DOHH2 (cell line): ENCODE results near the gene ACSF2.

Experiments
- H3F3A ChIP-seq: fragments of 200-600 bp; sonication (generic), shearing (Covaris generic); 2 replicates; pipeline ENCODE4 v1.6.0; 2016; ENCODE audit warnings: antibody characterized with exemption, mild to moderate bottlenecking; ENCODE audit not compliant: control insufficient read depth, insufficient read depth
- H3K27ac ChIP-seq: fragments of 200-600 bp; sonication (generic); 2 replicates; pipeline ENCODE4 v1.5.1; 2014; ENCODE audit warnings: low read depth, mild to moderate bottlenecking, low read length, moderate library complexity
- H3K27me3 ChIP-seq: fragments of 200-600 bp; sonication (generic); 2 replicates; pipeline ENCODE4 v1.6.1; 2014; ENCODE audit warnings: mild to moderate bottlenecking, low read length, mixed read lengths; ENCODE audit not compliant: control insufficient read depth
- H3K36me3 ChIP-seq: fragments of 200-600 bp; sonication (generic); 2 replicates; pipeline ENCODE4 v1.6.1; 2014; ENCODE audit warnings: mild to moderate bottlenecking, low read length, moderate library complexity, mixed read lengths; ENCODE audit not compliant: control insufficient read depth
- H3K4me1 ChIP-seq: fragments of 200-600 bp; sonication (generic); 2 replicates; pipeline ENCODE4 v1.6.1; 2014; ENCODE audit warnings: mild to moderate bottlenecking, low read length, mixed read lengths; ENCODE audit not compliant: control insufficient read depth
- H3K4me2 ChIP-seq: fragments of 200-600 bp; sonication (generic); 2 replicates; pipeline ENCODE4 v1.6.0; 2014; ENCODE audit warnings: mild to moderate bottlenecking, low read length, moderate library complexity
- H3K4me3 ChIP-seq: fragments of 200-600 bp; sonication (generic); 2 replicates; pipeline ENCODE4 v1.5.1; 2014; ENCODE audit warnings: mild to moderate bottlenecking, low read length, mixed read lengths
- H3K79me2 ChIP-seq: fragments of 200-600 bp; sonication (generic); 2 replicates; pipeline ENCODE4 v1.6.1; 2014; ENCODE audit warnings: mild to moderate bottlenecking, low read length, mixed read lengths; ENCODE audit not compliant: control insufficient read depth
- H3K9me2 ChIP-seq: fragments of 200-600 bp; sonication (generic); replicated peaks from 2 replicates; pipeline ENCODE4 v1.6.1; 2014; ENCODE audit warnings: mild to moderate bottlenecking, low read length, mixed read lengths; ENCODE audit not compliant: control insufficient read depth
- H3K9me3 ChIP-seq: fragments of 200-600 bp; sonication (generic); 2 replicates; pipeline ENCODE4 v1.6.1; 2014; ENCODE audit warnings: antibody characterized with exemption, low read length, mixed read lengths; ENCODE audit not compliant: control insufficient read depth, insufficient read depth
- H4K20me1 ChIP-seq: fragments of 200-600 bp; sonication (generic); 2 replicates; pipeline ENCODE4 v1.6.0; 2014; ENCODE audit warnings: low read depth, mild to moderate bottlenecking, antibody characterized with exemption, low read length, moderate library complexity; ENCODE audit not compliant: control insufficient read depth, insufficient read depth
- EZH2phosphoT487 ChIP-seq: fragments of 200-600 bp; sonication (generic); IDR thresholded peaks from 2 replicates; pipeline ENCODE4 v1.6.1; 2017; ENCODE audit warnings: borderline replicate concordance, mild to moderate bottlenecking, antibody characterized with exemption, low read length, moderate library complexity, mixed read lengths
- TF ChIP-seq, protein P1 (sequence below): fragments of 200-600 bp; sonication (generic); IDR thresholded peaks from one replicate; pipeline ENCODE4 v1.5.1; 2014; ENCODE audit warnings: antibody characterized with exemption, mild to moderate bottlenecking, low read depth, low read length; ENCODE audit not compliant: poor library complexity, severe bottlenecking

The ACSF2 gene

GRCh38 chr17:50447870-50448595 lies 22.0 kb downstream of the ACSF2 start:
- Histone ChIP-seq H4K20me1 (no peaks in the 10 kb centered on the region), H3F3A (no peaks in the 10 kb centered on the region), H3K9me3 (no peaks in the 10 kb centered on the region), H3K36me3 (no peaks in the 10 kb centered on the region), H3K27ac (no peak overlapping the region), H3K79me2 (no peaks in the 10 kb centered on the region), H3K4me2 (no peak overlapping the region), H3K9me2 (no peaks in the 10 kb centered on the region), H3K4me3 (no peak overlapping the region), H3K27me3 (no peaks in the 10 kb centered on the region), H3K4me1 (peaks cover 9% of the 10 kb centered on the region)
- TF ChIP-seq, protein P1, sequence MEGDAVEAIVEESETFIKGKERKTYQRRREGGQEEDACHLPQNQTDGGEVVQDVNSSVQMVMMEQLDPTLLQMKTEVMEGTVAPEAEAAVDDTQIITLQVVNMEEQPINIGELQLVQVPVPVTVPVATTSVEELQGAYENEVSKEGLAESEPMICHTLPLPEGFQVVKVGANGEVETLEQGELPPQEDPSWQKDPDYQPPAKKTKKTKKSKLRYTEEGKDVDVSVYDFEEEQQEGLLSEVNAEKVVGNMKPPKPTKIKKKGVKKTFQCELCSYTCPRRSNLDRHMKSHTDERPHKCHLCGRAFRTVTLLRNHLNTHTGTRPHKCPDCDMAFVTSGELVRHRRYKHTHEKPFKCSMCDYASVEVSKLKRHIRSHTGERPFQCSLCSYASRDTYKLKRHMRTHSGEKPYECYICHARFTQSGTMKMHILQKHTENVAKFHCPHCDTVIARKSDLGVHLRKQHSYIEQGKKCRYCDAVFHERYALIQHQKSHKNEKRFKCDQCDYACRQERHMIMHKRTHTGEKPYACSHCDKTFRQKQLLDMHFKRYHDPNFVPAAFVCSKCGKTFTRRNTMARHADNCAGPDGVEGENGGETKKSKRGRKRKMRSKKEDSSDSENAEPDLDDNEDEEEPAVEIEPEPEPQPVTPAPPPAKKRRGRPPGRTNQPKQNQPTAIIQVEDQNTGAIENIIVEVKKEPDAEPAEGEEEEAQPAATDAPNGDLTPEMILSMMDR, result no peak
- TF ChIP-seq EZH2phosphoT487, result no peak

DNA sequence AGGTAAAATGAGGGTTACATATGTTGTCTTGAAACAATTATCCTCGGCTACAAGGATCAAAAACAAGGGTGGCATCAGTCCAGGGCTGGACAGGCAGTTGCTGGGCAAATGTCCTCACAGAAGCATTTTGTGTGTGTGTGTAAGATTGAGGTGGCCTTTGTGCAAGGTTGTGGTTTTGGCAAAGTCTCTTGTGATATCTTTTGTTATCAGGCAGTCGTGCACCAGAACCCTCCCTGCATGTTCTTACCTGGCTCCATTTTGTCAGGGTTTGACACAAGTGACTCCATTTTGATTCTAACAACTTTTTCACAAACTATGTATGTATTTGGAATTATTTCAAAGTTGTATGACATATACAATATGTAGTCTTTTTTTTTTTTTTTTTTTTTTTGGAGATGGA lies 22.6 kb downstream of the ACSF2 start:
- H3K79me2 ChIP-seq, result no peaks in the 10 kb centered on the region
- no peaks in the 10 kb centered on the region for H3F3A ChIP-seq
- no peaks in the 10 kb centered on the region for H3K9me2 ChIP-seq
- H3K4me2 ChIP-seq, result no peak overlapping the region
- no peaks in the 10 kb centered on the region for H4K20me1 ChIP-seq
- no peak overlapping the region for H3K27ac ChIP-seq
- H3K27me3 ChIP-seq, result no peaks in the 10 kb centered on the region
- no peaks in the 10 kb centered on the region for H3K36me3 ChIP-seq
- peaks cover 13% of the 10 kb centered on the region for H3K4me1 ChIP-seq
- H3K9me3 ChIP-seq, result no peaks in the 10 kb centered on the region
- H3K4me3 ChIP-seq, result no peak overlapping the region
- no peak for TF ChIP-seq EZH2phosphoT487
- TF ChIP-seq, protein P1, result no peak

DNA sequence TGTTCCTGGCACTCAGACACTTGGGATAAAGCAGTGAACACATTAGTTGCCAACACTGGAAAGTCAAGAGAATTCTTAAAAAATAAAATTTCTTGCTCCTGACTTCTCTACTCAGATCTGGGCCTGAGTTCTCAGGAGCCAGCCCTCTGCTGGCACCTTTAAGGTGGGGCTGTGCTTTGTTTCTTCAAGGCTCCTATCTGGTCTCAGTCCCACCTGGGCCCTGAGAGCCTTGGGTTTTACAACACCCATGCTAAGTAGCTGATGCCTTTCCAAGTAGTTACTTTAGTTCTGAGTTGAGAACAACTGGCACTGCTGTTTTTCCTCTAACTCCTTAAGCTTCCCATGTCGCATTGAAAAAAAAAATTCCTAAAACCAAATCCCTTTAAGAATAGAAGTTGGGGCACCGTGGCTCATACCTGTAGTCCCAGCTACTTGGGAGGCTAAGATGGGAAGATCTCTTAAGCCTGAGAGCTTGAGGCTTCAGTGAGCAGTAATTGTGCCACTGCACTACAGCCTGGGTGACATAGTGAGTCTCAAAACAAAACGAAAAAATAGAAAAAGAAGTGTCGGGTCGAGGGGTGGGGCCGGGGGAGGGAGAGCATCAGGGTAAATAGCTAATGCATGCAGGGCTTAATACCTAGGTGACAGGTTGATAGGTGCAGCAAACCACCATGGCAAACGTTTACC lies 26.1 kb downstream of the ACSF2 start:
- Histone ChIP-seq H3K79me2 (no peaks in the 10 kb centered on the region), H3K27ac (no peak overlapping the region), H3K4me3 (no peak overlapping the region), H3K36me3 (no peaks in the 10 kb centered on the region), H3K4me2 (no peak overlapping the region), H3K9me2 (no peaks in the 10 kb centered on the region), H3K4me1 (peaks cover 16% of the 10 kb centered on the region), H3K9me3 (no peaks in the 10 kb centered on the region), H3F3A (no peaks in the 10 kb centered on the region), H3K27me3 (no peaks in the 10 kb centered on the region), H4K20me1 (no peaks in the 10 kb centered on the region)
- TF ChIP-seq, protein P1, result no peak
